Choroid plexus epithelial cell (primary cell): Measurements from ENCODE around the gene NMT2.

Experiments used
- DNase-seq: peaks from one replicate; pipeline ENCODE4 v3.0.0-alpha.2; 2010; ENCODE audit warnings: low read depth
- H3K4me3 ChIP-seq: 2 replicates; pipeline ENCODE4 v1.5.1; 2011; ENCODE audit warnings: low read depth, mild to moderate bottlenecking, control low read depth, low read length, moderate library complexity
- CTCF ChIP-seq: conservative IDR thresholded peaks from 2 replicates; pipeline ENCODE4 v1.5.1; 2011; ENCODE audit warnings: low read depth, mild to moderate bottlenecking, control low read depth, inconsistent platforms, low read length, moderate library complexity

Gene NMT2

DNA sequence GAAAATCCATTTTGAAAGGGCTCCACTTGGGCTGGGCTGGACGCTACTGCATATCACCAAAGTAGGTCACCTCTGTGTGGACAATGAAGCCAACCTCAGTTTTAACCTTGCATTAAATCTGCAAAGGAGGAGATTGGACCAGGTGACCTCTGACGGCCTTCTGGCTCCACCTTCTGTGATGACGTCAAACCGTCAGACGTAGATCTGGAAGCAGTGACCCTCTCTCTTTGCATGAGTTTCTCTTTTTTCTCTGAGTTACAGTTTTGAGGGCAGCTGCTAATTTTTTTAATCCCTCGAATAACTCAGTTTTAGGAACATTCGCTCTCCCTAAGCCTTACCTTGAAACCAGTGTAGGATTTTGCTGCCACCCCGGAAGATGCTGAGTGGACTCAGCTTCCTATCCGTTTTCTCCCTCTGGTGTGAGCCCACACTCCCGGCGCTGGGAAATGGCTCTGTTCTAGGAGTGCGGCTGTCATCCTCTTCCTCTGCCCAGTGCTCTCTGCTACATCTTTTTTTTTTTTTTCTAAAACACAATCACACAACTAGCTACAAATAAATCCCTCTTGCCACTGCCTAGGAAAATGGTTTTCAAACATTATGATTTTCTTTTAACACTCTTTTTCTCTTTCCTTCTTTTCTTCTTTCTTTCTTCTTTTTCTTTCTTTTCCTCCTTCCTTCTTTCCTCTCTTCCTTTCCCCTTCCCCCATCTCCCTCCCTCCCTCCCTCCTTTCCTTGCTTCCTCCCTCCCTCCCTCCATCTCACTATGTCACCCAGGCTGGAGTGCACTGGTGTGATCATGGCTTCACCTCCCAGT lies 27.7 kb upstream of the NMT2 start:
- no peak for DNase-seq
- no peak for TF ChIP-seq CTCF
- H3K4me3 ChIP-seq = no peak overlapping the region

DNA sequence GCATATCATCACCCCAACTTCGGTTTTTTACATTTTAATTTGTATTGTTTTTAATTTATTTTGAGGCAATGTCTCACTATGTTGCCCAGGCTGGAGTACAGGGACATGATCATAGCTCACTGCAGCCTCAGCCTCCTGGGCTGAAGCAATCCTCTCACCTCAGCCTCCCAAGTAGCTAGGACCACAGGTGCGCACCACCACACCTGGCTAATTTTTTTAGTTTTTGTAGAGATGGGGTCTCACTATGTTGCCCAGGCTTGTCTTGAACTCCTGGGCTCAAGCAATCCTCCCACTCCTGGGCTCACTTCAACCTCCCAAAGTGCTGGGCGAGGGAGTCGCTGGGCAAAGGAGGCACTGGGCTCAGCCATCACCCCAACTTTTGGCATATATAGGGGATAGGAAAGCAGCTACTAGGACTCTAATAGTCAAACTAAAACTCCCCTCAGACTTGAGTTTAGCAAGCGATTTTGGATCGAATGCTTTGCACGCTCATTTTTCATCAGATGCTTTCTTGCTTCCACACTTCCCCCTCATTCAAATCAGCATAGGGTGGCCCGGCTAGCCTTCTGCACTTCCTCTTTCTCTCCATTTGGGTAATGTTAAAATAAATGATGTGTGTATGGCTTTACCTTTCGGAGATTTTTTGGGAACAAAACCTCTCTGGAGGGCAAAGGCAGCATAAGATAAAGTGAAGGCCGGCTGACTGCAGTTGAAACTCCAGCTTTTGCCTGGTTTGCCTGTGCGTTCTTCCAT lies 20.8 kb upstream of the NMT2 start:
- no peak overlapping the region for H3K4me3 ChIP-seq
- no peak for DNase-seq
- TF ChIP-seq CTCF = no peak

DNA sequence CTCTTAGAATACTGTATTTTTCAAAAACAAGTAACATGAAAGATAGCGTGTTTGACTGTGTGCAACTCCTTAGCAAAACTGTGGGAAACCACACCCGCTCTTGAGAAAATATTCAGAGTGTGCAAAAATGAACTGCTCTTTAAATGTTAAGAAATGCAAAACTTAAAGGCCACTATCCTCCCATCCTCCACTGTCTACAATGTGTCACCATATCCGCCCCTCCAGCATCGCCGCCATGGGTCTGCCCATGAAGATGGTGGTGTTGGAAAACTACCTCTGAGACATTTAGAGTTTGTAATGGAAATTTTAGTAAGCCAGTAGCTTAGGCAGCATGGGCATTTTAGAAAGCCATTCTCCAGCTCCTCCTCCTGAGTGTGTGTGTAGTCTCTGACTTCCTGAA lies 20.1 kb upstream of the NMT2 start:
- DNase-seq = no peak
- no peak overlapping the region for H3K4me3 ChIP-seq
- no peak for TF ChIP-seq CTCF

GRCh38 chr10:15183689-15184481 lies 15.4 kb upstream of the NMT2 start:
- TF ChIP-seq CTCF = no peak
- no peak overlapping the region for H3K4me3 ChIP-seq
- no peak for DNase-seq

DNA sequence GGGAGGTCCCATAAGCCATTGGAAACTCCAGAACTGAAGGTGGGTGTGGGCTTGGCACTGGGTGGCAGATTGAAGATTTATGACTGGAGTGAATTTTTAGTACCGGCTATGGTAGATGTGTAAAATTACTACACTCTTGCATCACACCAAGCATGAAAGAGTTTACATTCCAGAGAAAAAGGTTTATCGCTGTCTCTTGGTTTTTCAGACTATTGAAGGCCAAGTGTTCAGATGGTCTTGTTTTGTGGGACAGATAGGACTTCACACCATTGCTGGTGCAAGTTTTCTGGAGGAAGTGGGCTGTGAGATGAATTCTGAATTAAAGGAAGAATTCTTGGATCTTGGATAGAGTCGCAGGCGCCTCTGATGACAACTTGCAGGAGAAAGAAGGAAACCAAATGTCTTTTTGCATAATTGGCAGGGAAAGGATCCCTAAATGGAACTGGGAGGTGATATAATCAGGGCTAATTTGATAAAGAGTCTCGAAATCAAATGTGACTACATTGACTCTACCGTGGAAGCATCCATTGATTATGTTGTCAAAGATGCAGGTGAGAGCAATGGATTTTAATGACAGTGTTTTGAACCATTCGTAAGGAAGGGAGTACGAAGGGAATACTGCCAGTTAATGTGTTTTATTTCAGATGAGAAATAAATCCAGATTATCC lies 14.2 kb upstream of the NMT2 start:
- TF ChIP-seq CTCF = no peak
- peak; percentile 59 for DNase-seq
- no peak overlapping the region for H3K4me3 ChIP-seq

GRCh38 chr10:15181576-15182156 lies 13.2 kb upstream of the NMT2 start:
- no peak for TF ChIP-seq CTCF
- no peak for DNase-seq

More at GRCh38 chr10:15181576-15182156, 13.2 kb upstream of the NMT2 start:
- H3K4me3 ChIP-seq = no peak overlapping the region
